Measurements from ENCODE around the gene KIAA1755. TPM values are rescaled to one million over a fixed set of nuclear protein-coding genes. Genes with fewer than 3 reads are reported as not detected.

Gene KIAA1755, protein sequence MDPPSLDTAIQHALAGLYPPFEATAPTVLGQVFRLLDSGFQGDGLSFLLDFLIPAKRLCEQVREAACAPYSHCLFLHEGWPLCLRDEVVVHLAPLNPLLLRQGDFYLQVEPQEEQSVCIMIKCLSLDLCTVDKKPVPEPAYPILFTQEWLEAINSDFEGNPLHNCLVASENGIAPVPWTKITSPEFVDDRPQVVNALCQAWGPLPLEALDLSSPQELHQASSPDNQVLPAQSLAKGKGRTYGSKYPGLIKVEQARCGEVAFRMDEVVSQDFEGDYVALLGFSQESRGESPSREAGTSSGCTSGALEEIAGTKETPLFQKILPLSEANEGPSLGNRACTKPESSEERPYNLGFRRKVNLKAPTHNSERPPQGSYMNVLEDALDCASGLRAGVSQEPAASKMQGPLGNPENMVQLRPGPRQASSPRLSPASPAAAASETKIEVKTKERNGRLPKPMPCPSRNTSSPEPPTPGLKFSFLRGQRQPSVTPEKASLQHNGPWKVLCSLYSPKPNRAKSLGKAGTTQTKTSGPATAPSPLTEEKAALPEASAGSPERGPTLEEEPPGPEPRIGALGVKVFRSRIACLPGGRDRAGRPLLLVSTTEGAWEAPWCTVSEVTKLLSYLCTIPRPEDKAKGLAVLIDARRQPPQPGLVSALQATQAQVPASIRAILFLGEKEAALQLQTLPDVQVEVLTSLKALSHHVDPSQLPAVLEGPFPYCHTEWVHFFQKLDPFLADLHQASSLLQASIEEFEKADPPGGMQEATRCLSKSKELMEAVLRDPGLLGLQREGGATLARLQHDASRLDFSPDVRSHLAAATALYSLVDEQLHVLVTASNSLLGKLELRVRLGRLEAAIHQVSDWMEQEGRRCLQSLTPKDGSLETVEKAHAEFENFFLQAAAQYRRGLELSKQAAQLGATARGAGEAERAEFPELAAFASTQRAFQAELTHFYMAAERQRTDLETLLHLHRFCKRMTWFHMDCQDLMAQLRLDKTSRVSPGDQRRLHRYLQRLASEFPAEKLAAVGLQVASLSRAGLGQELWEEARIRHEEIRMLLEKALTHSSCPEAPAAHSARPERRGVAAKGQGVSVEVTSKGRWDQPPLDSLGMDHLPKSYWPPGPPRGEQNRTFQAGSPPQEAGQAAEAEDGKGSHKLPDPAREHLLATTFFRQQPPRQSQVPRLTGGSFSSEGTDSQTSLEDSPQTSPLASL
- under 0.01 and 0.19 TPM in 2 replicates for total RNA-seq

DNA sequence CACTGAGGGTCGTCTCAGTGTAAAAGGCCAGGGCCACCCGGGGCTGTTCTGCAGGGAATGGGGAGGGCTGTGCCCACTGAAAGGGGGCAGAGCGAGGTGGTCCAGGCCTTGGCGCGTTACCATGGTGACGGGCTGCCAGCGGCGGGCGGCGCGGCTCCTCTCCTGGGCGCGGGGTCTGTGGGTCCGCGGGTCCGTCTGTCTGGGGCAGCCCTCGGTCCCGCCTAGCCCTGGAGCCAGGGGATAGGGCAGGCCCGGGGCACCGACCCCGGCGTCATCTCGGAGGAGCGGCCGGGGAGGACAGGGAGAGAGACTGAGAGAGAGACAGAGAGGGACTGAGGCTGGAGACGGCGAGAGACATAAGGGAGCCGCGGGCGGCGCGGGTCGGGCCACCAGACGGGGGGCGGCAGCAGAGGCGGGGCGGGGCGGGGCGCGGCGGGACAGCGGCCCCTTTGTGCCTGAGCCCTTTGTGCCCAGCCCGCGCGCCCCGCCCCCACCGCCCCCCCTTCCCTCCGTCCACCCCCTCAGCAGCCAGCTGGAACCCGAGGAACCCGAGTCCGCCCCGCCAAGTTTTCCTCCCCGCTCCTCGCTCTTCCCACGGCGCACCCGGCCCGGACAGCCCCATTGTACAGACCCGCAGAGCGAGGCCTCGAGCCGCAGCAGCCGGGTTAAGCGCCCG, at the start of gene KIAA1755:
Gene KIAA1755, minus strand, starts transcription at position 358 of the 676 bp plus-strand sequence. Its CDS starts 235 bp downstream, at position 123.

GRCh38 chr20:38303908-38304379, 43.4 kb upstream of the KIAA1755 start, which contains the start of gene BPI:
Gene BPI (plus strand): TSS chr20:38304156. CDS start chr20:38304224, 68 bp downstream.

GRCh38 chr20:38165089-38165965, 95.2 kb downstream of the KIAA1755 start, which contains the start of gene TGM2:
Gene TGM2 (minus strand): TSS chr20:38165270. CDS start chr20:38165198, 72 bp downstream.

Other genes starting within 250 kb of the KIAA1755 start
- gene TTI1, start 227.3 kb downstream of the KIAA1755 start, total RNA-seq = 18.9 and 19.4 TPM in 2 replicates
- 18.6 and 21.4 TPM in 2 replicates for gene RPRD1B, start 227.0 kb downstream of the KIAA1755 start, total RNA-seq
- gene TGM2, start 95.5 kb downstream of the KIAA1755 start, total RNA-seq = 938 and 1,115 TPM in 2 replicates
- gene BPI, start 43.4 kb upstream of the KIAA1755 start, total RNA-seq = not detected in 2 replicates
- gene LBP, start 85.7 kb upstream of the KIAA1755 start, total RNA-seq = under 0.01 TPM in 1 of 2 replicates, not detected in the other
- 11.4 and 11.9 TPM in 2 replicates for gene SNHG17, start 174.6 kb upstream of the KIAA1755 start, total RNA-seq
- 44.7 and 59.0 TPM in 2 replicates for gene RALGAPB, start 212.1 kb upstream of the KIAA1755 start, total RNA-seq